Caco-2 (cell line): ENCODE measurements around the gene GRIK4. TPM values are rescaled to one million over a fixed set of nuclear protein-coding genes. Genes with fewer than 3 reads are reported as not detected.

Experiments
- BruUV-seq: library from RNA; stranded (reverse); fragments of 400-500 nt; replicated peaks from 2 replicates; lab custom pipeline; 2021; lab: Mats Ljungman, UMichigan
- CTCF ChIA-PET: fragments of 300-600 bp; sonication (Branson Sonifier 250); formaldehyde crosslinking; loops from one replicate; lab custom pipeline; 2022; ENCODE audit warnings: antibody characterized with exemption; lab: Charles Lee
- POLR2A ChIA-PET: fragments of 300-600 bp; sonication (Branson Sonifier 250); formaldehyde crosslinking; loops from one replicate; lab custom pipeline; 2022; ENCODE audit warnings: antibody characterized with exemption; lab: Charles Lee
- DNase-seq, 2 experiments: peaks; one replicate each; pipeline versions ENCODE4 v3.0.0 to v3.0.0-alpha.2; 2020 to 2022
- H3K27me3 ChIP-seq: replicated peaks from 2 replicates; pipeline ENCODE4 v1.6.0; 2011; ENCODE audit warnings: low read length; ENCODE audit not compliant: control insufficient read depth, insufficient read depth
- H3K36me3 ChIP-seq: 2 replicates; pipeline ENCODE4 v1.5.1; 2011; ENCODE audit warnings: low read length; ENCODE audit not compliant: control insufficient read depth, insufficient read depth
- H3K4me1 ChIP-seq: fragments of 250-450 bp; sonication (Bioruptor Pico); 2 replicates; pipeline ENCODE4 v1.5.1; 2020; ENCODE audit warnings: mild to moderate bottlenecking
- H3K4me3 ChIP-seq: 2 replicates; pipeline ENCODE4 v1.5.1; 2011; ENCODE audit warnings: low read depth, mild to moderate bottlenecking, control low read depth, low read length
- H3K9me3 ChIP-seq: fragments of 250-450 bp; sonication (Bioruptor Pico); 2 replicates; pipeline ENCODE4 v1.5.1; 2020; ENCODE audit warnings: mild to moderate bottlenecking, moderate library complexity
- H3K27ac Mint-ChIP-seq: one replicate; pipeline ENCODE4 v1.8.0; 2022; ENCODE audit warnings: mixed read lengths; ENCODE audit not compliant: unreplicated experiment
- H3K27me3 Mint-ChIP-seq: one replicate; pipeline ENCODE4 v1.8.0; 2022; ENCODE audit warnings: mixed read lengths; ENCODE audit not compliant: insufficient read depth, unreplicated experiment
- H3K36me3 Mint-ChIP-seq: one replicate; pipeline ENCODE4 v1.8.0; 2022; ENCODE audit warnings: mild to moderate bottlenecking, mixed read lengths; ENCODE audit not compliant: insufficient read depth, unreplicated experiment
- H3K4me1 Mint-ChIP-seq: one replicate; pipeline ENCODE4 v1.8.0; 2022; ENCODE audit warnings: low read depth, mixed read lengths; ENCODE audit not compliant: unreplicated experiment
- H3K4me3 Mint-ChIP-seq: one replicate; pipeline ENCODE4 v1.8.0; 2022; ENCODE audit warnings: mild to moderate bottlenecking, moderate library complexity, mixed read lengths; ENCODE audit not compliant: unreplicated experiment
- H3K9me3 Mint-ChIP-seq: one replicate; pipeline ENCODE4 v1.8.0; 2022; ENCODE audit warnings: mixed read lengths; ENCODE audit not compliant: unreplicated experiment
- intact Hi-C: fragments of 100-400 bp; cut with micrococcal nuclease; formaldehyde crosslinking; loops from one replicate; pipeline ENCODE4 v1.10.0; 2022; ENCODE audit not compliant: unreplicated experiment
- total RNA-seq: library from RNA; stranded (reverse); gene quantifications from 2 replicates; pipeline ENCODE4 v1.2.3, GENCODE V29; 2022
- TF ChIP-seq, protein P1 (sequence below), 2 experiments: fragments of 200-600 bp in 1 of 2; IDR thresholded peaks; 1 replicate in 1 of 2; 2 replicates in 1 of 2; pipeline versions ENCODE4 v1.5.1 to v1.8.0; 2011 to 2022; ENCODE audit warnings: antibody characterized with exemption in 1 of 2, control low read depth in 1 of 2, inconsistent platforms in 1 of 2, low read depth in 1 of 2, low read length in 1 of 2, mild to moderate bottlenecking in 1 of 2, moderate library complexity in 1 of 2; ENCODE audit not compliant: insufficient read depth in 1 of 2, severe bottlenecking in 1 of 2, unreplicated experiment in 1 of 2

Gene GRIK4
- total RNA-seq, 1 experiment from 2014 or later, result 2.0 TPM

GRCh38 chr11:121032546-121032945, 521.0 kb downstream of the GRIK4 start:
- H3K4me1 ChIP-seq, result no peaks in the 10 kb centered on the region
- H3K27me3 ChIP-seq, result no peaks in the 10 kb centered on the region
- H3K4me3 Mint-ChIP-seq, result no peak overlapping the region
- TF ChIP-seq, protein P1, sequence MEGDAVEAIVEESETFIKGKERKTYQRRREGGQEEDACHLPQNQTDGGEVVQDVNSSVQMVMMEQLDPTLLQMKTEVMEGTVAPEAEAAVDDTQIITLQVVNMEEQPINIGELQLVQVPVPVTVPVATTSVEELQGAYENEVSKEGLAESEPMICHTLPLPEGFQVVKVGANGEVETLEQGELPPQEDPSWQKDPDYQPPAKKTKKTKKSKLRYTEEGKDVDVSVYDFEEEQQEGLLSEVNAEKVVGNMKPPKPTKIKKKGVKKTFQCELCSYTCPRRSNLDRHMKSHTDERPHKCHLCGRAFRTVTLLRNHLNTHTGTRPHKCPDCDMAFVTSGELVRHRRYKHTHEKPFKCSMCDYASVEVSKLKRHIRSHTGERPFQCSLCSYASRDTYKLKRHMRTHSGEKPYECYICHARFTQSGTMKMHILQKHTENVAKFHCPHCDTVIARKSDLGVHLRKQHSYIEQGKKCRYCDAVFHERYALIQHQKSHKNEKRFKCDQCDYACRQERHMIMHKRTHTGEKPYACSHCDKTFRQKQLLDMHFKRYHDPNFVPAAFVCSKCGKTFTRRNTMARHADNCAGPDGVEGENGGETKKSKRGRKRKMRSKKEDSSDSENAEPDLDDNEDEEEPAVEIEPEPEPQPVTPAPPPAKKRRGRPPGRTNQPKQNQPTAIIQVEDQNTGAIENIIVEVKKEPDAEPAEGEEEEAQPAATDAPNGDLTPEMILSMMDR (IDR thresholded peaks at IDR 0.05; ENCODE audit: insufficient read depth in 1 of 2, low read depth in 1 of 2, low read length in 1 of 2, severe bottlenecking in 1 of 2, unreplicated experiment in 1 of 2), result peak; percentile 26 to 48
- CTCF ChIA-PET, result interaction anchor here (1.5 to 1.6 kb wide), 2 partner anchors 79 to 162 kb away, joined by 6 to 14 read pairs; no protein-coding TSS in a partner anchor
- H3K9me3 Mint-ChIP-seq, result no peaks in the 10 kb centered on the region
- no peaks in the 10 kb centered on the region for H3K27me3 Mint-ChIP-seq
- H3K4me3 ChIP-seq, result no peak overlapping the region
- peaks cover 22% of the 10 kb centered on the region for H3K4me1 Mint-ChIP-seq
- intact Hi-C loops, result loop anchor here (1.0 kb wide), 2 partner anchors 80 to 162 kb away; no protein-coding TSS in a partner anchor
- H3K36me3 ChIP-seq, result no peaks in the 10 kb centered on the region
- no peaks in the 10 kb centered on the region for H3K36me3 Mint-ChIP-seq
- no peak for DNase-seq
- no peak overlapping the region for H3K27ac Mint-ChIP-seq
- no TSS peak for BruUV-seq
- POLR2A ChIA-PET, result no interaction called here
- no peaks in the 10 kb centered on the region for H3K9me3 ChIP-seq

- no peaks in the 10 kb centered on the region for H3K36me3 Mint-ChIP-seq
- H3K27me3 Mint-ChIP-seq, result no peaks in the 10 kb centered on the region
- peaks cover 25% of the 10 kb centered on the region for H3K4me1 Mint-ChIP-seq
- Histone ChIP-seq H3K4me3 (no peak overlapping the region), H3K9me3 (no peaks in the 10 kb centered on the region), H3K36me3 (no peaks in the 10 kb centered on the region), H3K27me3 (no peaks in the 10 kb centered on the region), H3K4me1 (peaks cover 7% of the 10 kb centered on the region)
- H3K9me3 Mint-ChIP-seq, result no peaks in the 10 kb centered on the region
- H3K4me3 Mint-ChIP-seq, result no peak overlapping the region
- ChIA-PET POLR2A (no interaction called here), CTCF (no interaction called here)
- TF ChIP-seq, protein P1 (IDR thresholded peaks at IDR 0.05; ENCODE audit: insufficient read depth in 1 of 2, low read depth in 1 of 2, low read length in 1 of 2, severe bottlenecking in 1 of 2, unreplicated experiment in 1 of 2), result no peak
- no peak overlapping the region for H3K27ac Mint-ChIP-seq
- BruUV-seq, result no TSS peak
- no peak for DNase-seq
- intact Hi-C loops, result no loop called here
Observed at GRCh38 chr11:121033635-121034034, 522.1 kb downstream of the GRIK4 start.

GRCh38 chr11:121035169-121035755, 523.7 kb downstream of the GRIK4 start:
- Mint-ChIP-seq H3K36me3 (no peaks in the 10 kb centered on the region), H3K4me1 (peaks cover 28% of the 10 kb centered on the region), H3K4me3 (no peak overlapping the region), H3K9me3 (no peaks in the 10 kb centered on the region), H3K27me3 (no peaks in the 10 kb centered on the region), H3K27ac (no peak overlapping the region)
- Histone ChIP-seq H3K4me1 (peaks cover 17% of the 10 kb centered on the region), H3K27me3 (no peaks in the 10 kb centered on the region), H3K36me3 (0 out of 2 replicates have a peak, but pooled peaks cover 1% of the 10 kb centered on the region), H3K4me3 (no peak overlapping the region), H3K9me3 (no peaks in the 10 kb centered on the region)
- POLR2A ChIA-PET, result no interaction called here
- CTCF ChIA-PET, result no interaction called here
- TF ChIP-seq, protein P1 (IDR thresholded peaks at IDR 0.05; ENCODE audit: insufficient read depth in 1 of 2, low read depth in 1 of 2, low read length in 1 of 2, severe bottlenecking in 1 of 2, unreplicated experiment in 1 of 2), result no peak
- intact Hi-C loops, result no loop called here
- BruUV-seq, result no TSS peak
- no peak for DNase-seq
